ENCODE data around the gene KLHL3.

Gene KLHL3

GRCh38 chr5:137666901-137667300, 69.0 kb downstream of the KLHL3 start:
- Histone ChIP-seq H3K27ac (ENCODE audit: low read depth, low read length, poor library complexity, severe bottlenecking) (no peak overlapping the region), H3F3A (ENCODE audit: insufficient read depth, low read length) (no peaks in the 10 kb centered on the region), H3K9ac (ENCODE audit: low read length) (no peak overlapping the region), H3K9me2 (ENCODE audit: low read depth, low read length) (no peaks in the 10 kb centered on the region), H3K4me1 (ENCODE audit: insufficient read depth, low read length, severe bottlenecking) (no peaks in the 10 kb centered on the region), H3K9me3 (ENCODE audit: low read length) (no peaks in the 10 kb centered on the region), H3K36me3 (ENCODE audit: insufficient read depth, low read length) (no peaks in the 10 kb centered on the region), H4K20me1 (ENCODE audit: insufficient read depth, low read length) (no peaks in the 10 kb centered on the region), H3K79me2 (ENCODE audit: insufficient read depth, low read length) (no peaks in the 10 kb centered on the region), H3K4me2 (ENCODE audit: low read length) (no peak overlapping the region), H3K27me3 (ENCODE audit: insufficient read depth, low read length) (no peaks in the 10 kb centered on the region), H3K4me3 (ENCODE audit: low read depth, low read length, poor library complexity, severe bottlenecking) (no peak overlapping the region), H2AFZ (ENCODE audit: low read length) (no peak overlapping the region)
- TF ChIP-seq CTCF (IDR thresholded peaks at IDR 0.05; ENCODE audit: low read length) (no peak), EZH2 (IDR thresholded peaks at IDR 0.05; ENCODE audit: borderline replicate concordance, low read length) (no peak)

GRCh38 chr5:137666461-137666850, 69.4 kb downstream of the KLHL3 start:
- no peaks in the 10 kb centered on the region for H3K9me3 ChIP-seq (ENCODE audit: low read length)
- no peak overlapping the region for H3K4me2 ChIP-seq (ENCODE audit: low read length)
- H3F3A ChIP-seq (ENCODE audit: insufficient read depth, low read length): no peaks in the 10 kb centered on the region
- H3K4me3 ChIP-seq (ENCODE audit: low read depth, low read length, poor library complexity, severe bottlenecking): no peak overlapping the region
- no peak overlapping the region for H3K9ac ChIP-seq (ENCODE audit: low read length)
- no peaks in the 10 kb centered on the region for H3K27me3 ChIP-seq (ENCODE audit: insufficient read depth, low read length)
- no peaks in the 10 kb centered on the region for H3K36me3 ChIP-seq (ENCODE audit: insufficient read depth, low read length)
- no peak overlapping the region for H3K27ac ChIP-seq (ENCODE audit: low read depth, low read length, poor library complexity, severe bottlenecking)
- H3K79me2 ChIP-seq (ENCODE audit: insufficient read depth, low read length): no peaks in the 10 kb centered on the region
- no peak overlapping the region for H2AFZ ChIP-seq (ENCODE audit: low read length)
- H4K20me1 ChIP-seq (ENCODE audit: insufficient read depth, low read length): no peaks in the 10 kb centered on the region
- no peak for TF ChIP-seq CTCF (IDR thresholded peaks at IDR 0.05; ENCODE audit: low read length)
- TF ChIP-seq EZH2 (IDR thresholded peaks at IDR 0.05; ENCODE audit: borderline replicate concordance, low read length): no peak
- no peaks in the 10 kb centered on the region for H3K4me1 ChIP-seq (ENCODE audit: insufficient read depth, low read length, severe bottlenecking)
- no peaks in the 10 kb centered on the region for H3K9me2 ChIP-seq (ENCODE audit: low read depth, low read length)

- H3K4me2 ChIP-seq (ENCODE audit: low read length): no peak overlapping the region
Measured at GRCh38 chr5:137665678-137666460, 70.0 kb downstream of the KLHL3 start.

More at GRCh38 chr5:137665678-137666460, 70.0 kb downstream of the KLHL3 start:
- Histone ChIP-seq H3K4me3 (ENCODE audit: low read depth, low read length, poor library complexity, severe bottlenecking) (no peak overlapping the region), H3K27me3 (ENCODE audit: insufficient read depth, low read length) (no peaks in the 10 kb centered on the region), H3K9me3 (ENCODE audit: low read length) (no peaks in the 10 kb centered on the region), H3K9me2 (ENCODE audit: low read depth, low read length) (no peaks in the 10 kb centered on the region), H3K79me2 (ENCODE audit: insufficient read depth, low read length) (no peaks in the 10 kb centered on the region), H3K4me1 (ENCODE audit: insufficient read depth, low read length, severe bottlenecking) (no peaks in the 10 kb centered on the region), H4K20me1 (ENCODE audit: insufficient read depth, low read length) (no peaks in the 10 kb centered on the region), H3K9ac (ENCODE audit: low read length) (no peak overlapping the region), H3K36me3 (ENCODE audit: insufficient read depth, low read length) (no peaks in the 10 kb centered on the region), H3K27ac (ENCODE audit: low read depth, low read length, poor library complexity, severe bottlenecking) (no peak overlapping the region), H3F3A (ENCODE audit: insufficient read depth, low read length) (no peaks in the 10 kb centered on the region), H2AFZ (ENCODE audit: low read length) (no peak overlapping the region)
- TF ChIP-seq EZH2 (IDR thresholded peaks at IDR 0.05; ENCODE audit: borderline replicate concordance, low read length): no peak
- TF ChIP-seq CTCF (IDR thresholded peaks at IDR 0.05; ENCODE audit: low read length): no peak

Measured in OCI-LY1 (cell line).